ENCODE results near the gene SCP2.

Gene SCP2

GRCh38 chr1:52920791-52921291 is 6.2 kb upstream of the SCP2 start:
- no peak for TF ChIP-seq CTCF (IDR thresholded peaks at IDR 0.05)
- H3K27ac ChIP-seq = peak overlapping the region; percentile 86 to 92
- peak overlapping the region; percentile 77 for H3K4me3 ChIP-seq
- DNase-seq (ENCODE audit: low spot score) = no peak

GRCh38 chr1:52925571-52926005 is 1.5 kb upstream of the SCP2 start:
- TF ChIP-seq CTCF (IDR thresholded peaks at IDR 0.05) = no peak
- no peak for DNase-seq (ENCODE audit: low spot score)
- no peak overlapping the region for H3K27ac ChIP-seq
- no peak overlapping the region for H3K4me3 ChIP-seq

GRCh38 chr1:52926864-52927211 is 238 bp upstream of the SCP2 start:
- peak overlapping the region; percentile 67 to 86 for H3K27ac ChIP-seq
- no peak for DNase-seq (ENCODE audit: low spot score)
- no peak for TF ChIP-seq CTCF (IDR thresholded peaks at IDR 0.05)
- H3K4me3 ChIP-seq = peak overlapping the region; percentile 75

GRCh38 chr1:52928015-52928404 is 934 bp downstream of the SCP2 start:
- TF ChIP-seq CTCF (IDR thresholded peaks at IDR 0.05) = no peak
- H3K27ac ChIP-seq = peak overlapping the region; percentile 67 to 86
- no peak for DNase-seq (ENCODE audit: low spot score)
- peak overlapping the region; percentile 75 for H3K4me3 ChIP-seq

GRCh38 chr1:52929019-52929418 is 1.9 kb downstream of the SCP2 start:
- TF ChIP-seq CTCF (IDR thresholded peaks at IDR 0.05) = no peak
- DNase-seq (ENCODE audit: low spot score) = no peak
- Histone ChIP-seq H3K4me3 (no peak overlapping the region), H3K27ac (no peak overlapping the region)

- TF ChIP-seq CTCF (IDR thresholded peaks at IDR 0.05) = no peak
- DNase-seq (ENCODE audit: low spot score) = no peak
- Histone ChIP-seq H3K4me3 (no peak overlapping the region), H3K27ac (no peak overlapping the region)
Measured at GRCh38 chr1:52937433-52938182, 10.5 kb downstream of the SCP2 start.

- DNase-seq (ENCODE audit: low spot score) = no peak
- TF ChIP-seq CTCF (IDR thresholded peaks at IDR 0.05) = no peak
- no peak overlapping the region for H3K4me3 ChIP-seq
- H3K27ac ChIP-seq = no peak overlapping the region
Measured at GRCh38 chr1:52938183-52938451, 11.0 kb downstream of the SCP2 start.
